BE2C (cell line): ENCODE data around the gene RALGDS.

ENCODE experiments used
- DNase-seq: peaks from one replicate; pipeline ENCODE4 v3.0.0-alpha.2; 2020
- H3K27me3 ChIP-seq: fragments of 250-450 bp; sonication (Bioruptor Pico); 2 replicates; pipeline ENCODE4 v1.5.1; 2020; ENCODE audit warnings: mild to moderate bottlenecking
- H3K36me3 ChIP-seq: fragments of 250-450 bp; sonication (Bioruptor Pico); 2 replicates; pipeline ENCODE4 v1.5.1; 2020; ENCODE audit warnings: mild to moderate bottlenecking
- H3K4me1 ChIP-seq: fragments of 250-450 bp; sonication (Bioruptor Pico); 2 replicates; pipeline ENCODE4 v1.5.1; 2020
- H3K4me3 ChIP-seq: 2 replicates; pipeline ENCODE4 v1.5.1; 2011; ENCODE audit warnings: low read depth, low read length
- H3K9me3 ChIP-seq: fragments of 250-450 bp; sonication (Bioruptor Pico); 2 replicates; pipeline ENCODE4 v1.5.1; 2020
- CTCF ChIP-seq: IDR thresholded peaks from 2 replicates; pipeline ENCODE4 v1.5.1; 2012; ENCODE audit warnings: mild to moderate bottlenecking, low read depth, low read length

Gene RALGDS

GRCh38 chr9:133114886-133115603, 6.0 kb downstream of the RALGDS start:
- H3K4me3 ChIP-seq = peak overlapping the region; percentile 31

GRCh38 chr9:133113949-133114885, 6.8 kb downstream of the RALGDS start:
- H3K27me3 ChIP-seq = no peaks in the 10 kb centered on the region
- peaks cover 68% of the 10 kb centered on the region for H3K36me3 ChIP-seq
- peaks cover 61% of the 10 kb centered on the region for H3K4me1 ChIP-seq
- no peaks in the 10 kb centered on the region for H3K9me3 ChIP-seq
- DNase-seq = peak; percentile 96
- no peak for TF ChIP-seq CTCF
- peak overlapping the region; percentile 38 for H3K4me3 ChIP-seq

More at GRCh38 chr9:133114886-133115603, 6.0 kb downstream of the RALGDS start:
- Histone ChIP-seq H3K36me3 (peaks cover 60% of the 10 kb centered on the region), H3K27me3 (no peaks in the 10 kb centered on the region), H3K9me3 (no peaks in the 10 kb centered on the region), H3K4me1 (peaks cover 61% of the 10 kb centered on the region)
- TF ChIP-seq CTCF = no peak
- DNase-seq = no peak

- DNase-seq = peak; percentile 8
- Histone ChIP-seq H3K4me3 (peak overlapping the region; percentile 38), H3K4me1 (peaks cover 56% of the 10 kb centered on the region), H3K9me3 (no peaks in the 10 kb centered on the region), H3K36me3 (peaks cover 77% of the 10 kb centered on the region), H3K27me3 (no peaks in the 10 kb centered on the region)
- no peak for TF ChIP-seq CTCF
Observed at GRCh38 chr9:133113163-133113948, 7.7 kb downstream of the RALGDS start.

GRCh38 chr9:133112663-133113026, 8.4 kb downstream of the RALGDS start:
- Histone ChIP-seq H3K36me3 (peaks cover 84% of the 10 kb centered on the region), H3K4me3 (no peak overlapping the region), H3K9me3 (no peaks in the 10 kb centered on the region), H3K27me3 (no peaks in the 10 kb centered on the region), H3K4me1 (peaks cover 48% of the 10 kb centered on the region)
- DNase-seq = peak; percentile 8
- no peak for TF ChIP-seq CTCF

GRCh38 chr9:133111808-133112662, 9.0 kb downstream of the RALGDS start:
- no peak for TF ChIP-seq CTCF

More at GRCh38 chr9:133111808-133112662, 9.0 kb downstream of the RALGDS start:
- peaks cover 42% of the 10 kb centered on the region for H3K4me1 ChIP-seq
- H3K36me3 ChIP-seq = peaks cover 85% of the 10 kb centered on the region
- DNase-seq = peak; percentile 8
- H3K27me3 ChIP-seq = no peaks in the 10 kb centered on the region
- no peaks in the 10 kb centered on the region for H3K9me3 ChIP-seq
- H3K4me3 ChIP-seq = no peak overlapping the region
